Activated CD8-positive, alpha-beta memory T cell treated with anti-CD3 and anti-CD28 coated beads, Interleukin-2, amount 50 U/mL, for 4 hours (primary cell): ENCODE results near the gene SH3RF1.

Experiments used
- DNase-seq: peaks from one replicate; pipeline ENCODE4 v3.0.0-alpha.2; 2020

Gene SH3RF1

GRCh38 chr4:169250796-169251195, 20.0 kb downstream of the SH3RF1 start:
- DNase-seq, result no peak

DNA sequence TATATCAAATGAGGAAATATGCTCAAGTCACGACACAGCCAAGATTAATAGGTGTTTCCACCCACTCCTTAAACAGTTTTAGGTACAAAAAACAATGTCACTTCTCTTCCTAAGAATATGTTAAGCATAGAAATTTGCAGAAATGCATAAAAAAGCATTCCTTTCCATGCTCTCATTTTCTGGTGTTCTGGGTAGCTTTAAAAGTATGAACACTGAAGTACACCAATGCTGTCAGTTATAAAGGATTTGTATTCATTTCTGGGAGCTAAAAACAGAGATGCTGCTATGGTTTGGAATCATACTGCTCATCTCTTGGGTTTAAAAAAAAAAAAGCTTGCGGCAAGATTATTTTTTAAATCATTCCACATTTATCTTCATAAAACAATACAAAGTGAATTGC, 20.8 kb downstream of the SH3RF1 start:
- DNase-seq, result no peak

DNA sequence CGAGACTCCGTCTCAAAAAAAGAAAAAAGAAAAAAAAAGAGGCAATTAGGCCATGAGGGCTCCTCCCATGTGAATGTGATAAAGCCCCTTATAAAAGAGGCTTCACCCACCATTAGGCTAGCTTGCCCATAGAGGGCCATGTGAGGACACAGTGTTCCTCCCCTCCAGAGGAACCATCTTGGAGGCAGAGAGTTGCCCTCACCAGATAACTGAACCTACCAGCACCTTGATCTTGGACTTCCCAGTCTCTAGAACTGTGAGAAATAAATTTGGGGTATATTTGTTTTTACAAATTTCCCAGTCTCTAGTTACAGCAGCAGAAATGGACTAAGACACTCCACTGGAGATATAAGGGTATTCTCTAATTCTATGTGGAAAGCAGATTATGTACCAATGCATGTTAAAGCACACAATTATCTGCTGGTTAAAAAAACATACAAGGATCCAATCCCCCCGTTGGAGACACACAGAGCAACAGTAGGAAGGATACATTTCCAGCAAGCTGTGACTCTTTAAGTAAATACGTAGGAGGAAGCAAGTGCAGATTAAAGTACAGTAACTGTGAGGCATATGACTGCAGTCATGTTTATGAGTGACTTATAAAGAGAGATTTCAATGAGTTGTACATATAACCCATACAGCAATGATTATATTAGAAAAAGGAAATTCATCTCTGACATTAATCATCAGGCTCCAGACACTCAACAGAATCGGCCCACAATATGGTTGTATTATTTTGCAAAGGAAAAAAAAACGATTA, 21.4 kb downstream of the SH3RF1 start:
- DNase-seq, result no peak

- DNase-seq, result no peak
Observed at GRCh38 chr4:169248645-169249044, 22.1 kb downstream of the SH3RF1 start.

- no peak for DNase-seq
Observed at GRCh38 chr4:169246957-169247396, 23.8 kb downstream of the SH3RF1 start.

- DNase-seq, result no peak
Observed at GRCh38 chr4:169246279-169246678, 24.5 kb downstream of the SH3RF1 start.

GRCh38 chr4:169245061-169245460, 25.7 kb downstream of the SH3RF1 start:
- DNase-seq, result no peak

- no peak for DNase-seq
Observed at GRCh38 chr4:169243825-169244609, 26.7 kb downstream of the SH3RF1 start.

DNA sequence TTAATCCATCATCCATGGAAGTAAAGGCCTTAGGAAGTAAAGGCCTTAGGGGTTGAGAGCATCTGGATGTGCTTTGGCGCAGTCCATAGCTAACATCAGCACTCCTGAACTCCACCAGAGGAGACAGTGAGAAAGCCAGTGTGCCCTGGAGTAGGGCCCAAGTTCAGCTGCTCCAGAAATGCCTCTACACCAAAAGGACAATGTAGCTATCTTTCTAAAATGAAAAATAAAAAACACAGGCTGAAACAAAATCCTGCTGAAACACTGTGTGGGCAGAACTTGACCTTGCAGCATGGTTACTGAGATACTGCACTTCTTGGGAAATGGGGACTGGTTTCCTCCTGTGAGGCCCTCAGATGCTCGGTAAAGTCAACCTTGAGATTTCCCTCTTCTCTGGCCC, 29.3 kb downstream of the SH3RF1 start:
- DNase-seq, result no peak

GRCh38 chr4:169239221-169239905, 31.4 kb downstream of the SH3RF1 start:
- DNase-seq, result no peak

- no peak for DNase-seq
Observed at GRCh38 chr4:169238445-169238844, 32.3 kb downstream of the SH3RF1 start.

- DNase-seq, result no peak
Observed at GRCh38 chr4:169236873-169237626, 33.7 kb downstream of the SH3RF1 start.

DNA sequence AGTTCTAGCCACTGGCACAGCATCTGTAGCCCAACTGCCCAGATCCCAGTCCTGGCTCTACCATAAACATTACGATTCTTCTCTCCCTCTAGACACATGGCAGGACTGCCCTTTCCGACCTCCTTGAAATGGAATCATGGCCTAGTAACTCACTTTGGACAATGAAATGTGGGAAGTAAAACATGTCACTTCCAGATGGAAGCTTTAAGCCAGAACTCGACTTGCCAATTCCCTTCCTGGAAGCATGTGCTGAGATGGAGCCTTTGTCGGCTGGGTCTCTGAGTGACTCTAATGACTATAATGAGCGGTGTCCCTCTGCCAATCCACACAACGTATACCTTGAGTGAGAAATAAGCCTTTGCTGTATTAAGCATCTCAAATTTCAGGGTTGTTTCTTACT, 34.7 kb downstream of the SH3RF1 start:
- DNase-seq, result no peak

GRCh38 chr4:169234137-169234855, 36.5 kb downstream of the SH3RF1 start:
- no peak for DNase-seq

- no peak for DNase-seq
Observed at GRCh38 chr4:169233691-169234090, 37.1 kb downstream of the SH3RF1 start.

- no peak for DNase-seq
Observed at GRCh38 chr4:169231647-169232262, 39.0 kb downstream of the SH3RF1 start.

GRCh38 chr4:169229571-169230028, 41.2 kb downstream of the SH3RF1 start:
- DNase-seq, result no peak

- DNase-seq, result no peak
Observed at GRCh38 chr4:169228076-169228475, 42.7 kb downstream of the SH3RF1 start.

DNA sequence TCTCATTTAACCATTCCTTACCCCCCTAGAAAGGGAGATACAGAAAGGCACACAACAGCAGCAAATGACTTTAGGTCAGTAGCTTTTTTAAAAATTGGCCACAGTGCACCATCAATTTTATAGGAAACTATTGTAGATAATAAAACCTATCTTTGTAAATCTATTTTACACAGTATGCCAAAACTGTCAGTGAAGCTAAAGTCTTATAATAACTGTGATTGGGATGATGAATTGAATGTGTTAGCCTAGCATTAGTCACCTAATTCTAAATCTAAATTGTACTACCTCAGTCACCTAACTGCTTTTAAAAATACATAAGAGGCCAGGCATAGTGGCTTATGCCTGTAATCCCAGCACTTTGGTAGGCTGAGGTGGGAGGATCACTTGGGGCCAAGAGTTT, 44.2 kb downstream of the SH3RF1 start:
- no peak for DNase-seq

DNA sequence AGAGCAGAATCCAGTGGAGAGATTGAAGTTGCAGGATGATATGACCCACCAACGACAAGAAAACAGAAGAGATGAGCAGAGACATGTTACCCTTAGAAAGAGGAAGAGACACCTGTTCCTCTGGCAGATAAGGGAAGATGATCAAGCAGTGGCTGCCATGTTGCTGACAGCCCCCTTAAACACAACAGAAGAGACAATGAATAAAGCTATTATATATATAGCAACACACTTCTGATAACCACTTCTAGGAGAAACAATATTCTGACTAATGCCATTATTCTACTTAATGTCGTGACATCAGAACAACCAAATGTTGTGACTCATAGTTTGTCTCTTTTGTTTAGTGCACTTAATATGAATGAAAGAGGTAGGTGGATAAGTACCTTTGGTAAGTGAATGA, 44.9 kb downstream of the SH3RF1 start:
- no peak for DNase-seq

- no peak for DNase-seq
Observed at GRCh38 chr4:169225058-169225751, 45.6 kb downstream of the SH3RF1 start.
